Measurements from ENCODE around the gene NXPH4. TPM values are rescaled to one million over a fixed set of nuclear protein-coding genes. Genes with fewer than 3 reads are reported as not detected.
A peak's percentile ranks its signal among the peaks of the same experiment; 100 is the strongest.

The NXPH4 gene
- total RNA-seq, 2 donors from 2014 or later, result 0.27 TPM; not detected in 1

GRCh38 chr12:57215065-57215464, 1.5 kb upstream of the NXPH4 start:
- peaks cover 56% of the 10 kb centered on the region for H3K27me3 ChIP-seq

GRCh38 chr12:57215668-57216013, 953 bp upstream of the NXPH4 start:
- no peaks in the 10 kb centered on the region for H3K36me3 ChIP-seq
- H3K9ac ChIP-seq (ENCODE audit: low read depth in 2 of 2, low read length in 2 of 2), result no peak overlapping the region
- H3K27ac ChIP-seq, result no peak overlapping the region
- no peak overlapping the region for H3K4me3 ChIP-seq
- intact Hi-C loops (cut with DNase I), result no loop called here
- H3K27me3 ChIP-seq, result peaks cover 61% of the 10 kb centered on the region
- TF ChIP-seq CTCF (IDR thresholded peaks at IDR 0.05), result no peak
- peaks cover 15% of the 10 kb centered on the region for H3K4me1 ChIP-seq
- no peak for DNase-seq
- no peaks in the 10 kb centered on the region for H3K9me3 ChIP-seq

More at GRCh38 chr12:57215065-57215464, 1.5 kb upstream of the NXPH4 start:
- intact Hi-C loops (cut with DNase I), result no loop called here
- Histone ChIP-seq H3K9ac (ENCODE audit: low read depth in 2 of 2, low read length in 2 of 2) (no peak overlapping the region), H3K9me3 (no peaks in the 10 kb centered on the region), H3K4me3 (no peak overlapping the region), H3K27ac (no peak overlapping the region), H3K36me3 (no peaks in the 10 kb centered on the region), H3K4me1 (peaks cover 15% of the 10 kb centered on the region)
- TF ChIP-seq CTCF (IDR thresholded peaks at IDR 0.05), result no peak
- DNase-seq, result no peak

GRCh38 chr12:57216921-57217879, 606 bp downstream of the NXPH4 start:
- H3K27me3 ChIP-seq, result peaks cover 76% of the 10 kb centered on the region
- no peak for TF ChIP-seq CTCF (IDR thresholded peaks at IDR 0.05)
- DNase-seq, result no peak
- peak overlapping the region in 1 of 2 donors; percentile 43 for H3K9ac ChIP-seq (ENCODE audit: low read depth in 2 of 2, low read length in 2 of 2)
- peaks cover 15% of the 10 kb centered on the region for H3K4me1 ChIP-seq
- peak overlapping the region; percentile 31 for H3K4me3 ChIP-seq
- intact Hi-C loops (cut with DNase I), result no loop called here
- H3K9me3 ChIP-seq, result no peaks in the 10 kb centered on the region
- H3K27ac ChIP-seq, result no peak overlapping the region
- no peaks in the 10 kb centered on the region for H3K36me3 ChIP-seq

GRCh38 chr12:57218030-57218853, 1.6 kb downstream of the NXPH4 start:
- H3K9ac ChIP-seq (ENCODE audit: low read depth in 2 of 2, low read length in 2 of 2), result no peak overlapping the region
- H3K9me3 ChIP-seq, result no peaks in the 10 kb centered on the region
- H3K4me3 ChIP-seq, result no peak overlapping the region
- intact Hi-C loops (cut with DNase I), result no loop called here
- DNase-seq, result no peak
- H3K27me3 ChIP-seq, result peaks cover 84% of the 10 kb centered on the region
- H3K4me1 ChIP-seq, result peaks cover 15% of the 10 kb centered on the region
- H3K27ac ChIP-seq, result no peak overlapping the region
- no peak for TF ChIP-seq CTCF (IDR thresholded peaks at IDR 0.05)
- no peaks in the 10 kb centered on the region for H3K36me3 ChIP-seq

- Histone ChIP-seq H3K27ac (no peak overlapping the region), H3K4me3 (no peak overlapping the region), H3K9me3 (no peaks in the 10 kb centered on the region), H3K27me3 (peaks cover 94% of the 10 kb centered on the region), H3K4me1 (peaks cover 10% of the 10 kb centered on the region), H3K36me3 (no peaks in the 10 kb centered on the region), H3K9ac (ENCODE audit: low read depth in 2 of 2, low read length in 2 of 2) (no peak overlapping the region)
- no peak for DNase-seq
- TF ChIP-seq CTCF (IDR thresholded peaks at IDR 0.05), result no peak
- intact Hi-C loops (cut with DNase I), result no loop called here
Observed at GRCh38 chr12:57219205-57219992, 2.8 kb downstream of the NXPH4 start.
